Pancreas (tissue), 10 donors: ENCODE measurements around the gene LMOD2. TPM values are rescaled to one million over a fixed set of nuclear protein-coding genes. Genes with fewer than 3 reads are reported as not detected.
A peak's percentile ranks its signal among the peaks of the same experiment; 100 is the strongest.

ENCODE experiments used
- ATAC-seq, 4 donors: fragments of 200-7000 bp; cut with Tn5 transposase; one replicate each; pipeline versions ENCODE4 v1.8.0 to v1.9.1; 2020; ENCODE audit warnings: mild to moderate bottlenecking in 4 of 4, moderate library complexity in 4 of 4
- DNase-seq, 6 donors: peaks; one replicate each; pipeline ENCODE4 v3.0.0-alpha.2; 2020
- FAIRE-seq: peaks from 2 replicates; lab custom pipeline; 2012; peaks lifted over from hg19 to GRCh38; lab: Jason Lieb, UNC
- H3K27ac ChIP-seq, 4 donors: fragments of 200-600 bp; sonication (generic); 1 replicate in 3 of 4; 2 replicates in 1 of 4; pipeline versions ENCODE4 v1.5.0 to v1.8.0; 2020
- H3K27me3 ChIP-seq, 4 donors: fragments of 200-600 bp; one replicate each; pipeline ENCODE4 v1.8.0; 2021
- H3K36me3 ChIP-seq, 3 donors: fragments of 200-600 bp; sonication (generic) in 1 of 3; one replicate each; pipeline versions ENCODE4 v1.5.0 to v1.8.0; 2020 to 2021
- H3K4me1 ChIP-seq, 3 donors: fragments of 200-600 bp; one replicate each; pipeline ENCODE4 v1.8.0; 2021
- H3K4me3 ChIP-seq, 4 donors: fragments of 200-600 bp; sonication (generic) in 2 of 4; one replicate each; pipeline versions ENCODE4 v1.5.0 to v1.8.0; 2020 to 2021
- H3K9me3 ChIP-seq, 4 donors: fragments of 200-600 bp; one replicate each; pipeline ENCODE4 v1.8.0; 2021
- CTCF ChIP-seq, 4 donors: fragments of 200-600 bp; sonication (generic) in 3 of 4; IDR thresholded peaks; one replicate each; pipeline versions ENCODE4 v1.5.0 to v1.8.0; 2021; ENCODE audit warnings: antibody characterized with exemption in 4 of 4
- WGBS, 2 donors: extraction: QIAGEN DNeasy Blood & Tissue Kit; methylation state at CpG; one replicate each; pipeline ENCODE4 v1.1.7; 2013; 5-methylcytosine and 5-hydroxymethylcytosine counted together
- intact Hi-C, 3 donors: fragments of 100-400 bp; cut with DNase I; formaldehyde crosslinking; loops; one replicate each; pipeline versions ENCODE4 v1.11.1 to v1.14.2; 2022
- polyA plus RNA-seq, 2 donors: library from polyadenylated mRNA; stranded (reverse); fragments of 200-250 nt; gene quantifications; one replicate each; pipeline ENCODE4 v1.2.3, GENCODE V29; 2013
- total RNA-seq, 6 donors: library from RNA; stranded (reverse); fragmentation: NEBNext Ultra II Directional in 4 of 6; extraction: Animal tissue kit (Norgen Biotek cat#: 25700) in 4 of 6; gene quantifications; one replicate each; pipeline versions ENCODE4 v1.2.1 to v1.2.4, GENCODE V29; 2021 to 2023
- donor health status: healthy with polysubstance abuse.
- donor health status: DM: no; HTN: no; CAD: no; lungs with moderate emphysema.
- donor health status: DM: no; HTN: no; CAD: no.
- donor health status: control.
- donor health status: control.
- donor health status: Bipolar disorder and iron deficiency.
- donor health status: DM: yes; HTN: yes; CAD: no.
- donor health status: DM: no; HTN: no; CAD: no.
- donor health status: DM: no; HTN: no; CAD: no.
- donor health status: DM: yes; HTN: yes; CAD: no.

LMOD2 gene
- total and polyA plus RNA-seq, 8 donors: 0.55 TPM; not detected in 7

DNA sequence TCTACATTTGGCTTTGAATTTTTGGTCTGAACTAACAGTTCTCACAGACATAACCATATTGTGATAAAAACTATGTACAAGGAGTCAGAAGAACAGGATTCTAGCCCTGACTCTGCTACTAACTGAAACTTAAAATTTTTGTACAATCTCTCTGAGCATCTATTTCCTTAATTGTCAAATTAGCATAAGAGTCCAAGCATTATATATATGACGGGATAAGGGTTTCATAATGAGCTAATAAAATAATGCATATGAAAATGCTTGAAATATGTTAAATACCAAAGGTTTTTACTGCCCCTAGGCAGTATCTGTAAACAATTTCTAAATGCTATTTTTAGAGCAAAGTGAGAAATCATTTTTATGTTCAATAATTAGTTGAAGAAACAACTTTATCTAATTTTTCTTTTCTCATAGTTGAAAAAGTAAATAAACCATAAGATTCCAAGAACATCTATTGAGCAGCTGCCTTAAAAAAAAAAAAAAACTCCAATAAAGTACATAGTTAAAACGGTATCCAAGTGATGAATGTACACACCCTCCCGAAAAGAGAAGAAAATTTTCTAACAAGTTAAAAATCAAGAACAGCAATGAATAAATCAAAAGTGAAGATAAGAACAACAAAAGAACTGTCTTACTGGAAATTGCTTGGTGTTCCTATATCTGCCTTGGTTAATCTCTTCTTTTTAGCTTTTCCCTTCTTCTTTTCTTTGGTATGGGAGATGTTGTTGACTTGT lies 40.4 kb downstream of the LMOD2 start:
- peaks cover 0 to 36% (median 3%) of the 10 kb centered on the region in 3 donors for H3K36me3 ChIP-seq
- no peak overlapping the region for H3K4me3 ChIP-seq
- intact Hi-C loops: loop anchor here in 1 of 3 donors (10.0 kb wide), 1 partner anchor 49 kb away; the partner anchor contains the start of gene WASL
- 79% methylated on average over 3 of the region's 3 CpGs for WGBS, 2 donors
- H3K27ac ChIP-seq: no peak overlapping the region
- TF ChIP-seq CTCF (IDR thresholded peaks at IDR 0.05): no peak
- no peaks in the 10 kb centered on the region for H3K9me3 ChIP-seq
- peak; percentile 26 for FAIRE-seq
- no peak for DNase-seq
- peaks cover 0 to 6% (median 0%) of the 10 kb centered on the region in 3 donors for H3K4me1 ChIP-seq
- H3K27me3 ChIP-seq: no peaks in the 10 kb centered on the region
- no peak for ATAC-seq

DNA sequence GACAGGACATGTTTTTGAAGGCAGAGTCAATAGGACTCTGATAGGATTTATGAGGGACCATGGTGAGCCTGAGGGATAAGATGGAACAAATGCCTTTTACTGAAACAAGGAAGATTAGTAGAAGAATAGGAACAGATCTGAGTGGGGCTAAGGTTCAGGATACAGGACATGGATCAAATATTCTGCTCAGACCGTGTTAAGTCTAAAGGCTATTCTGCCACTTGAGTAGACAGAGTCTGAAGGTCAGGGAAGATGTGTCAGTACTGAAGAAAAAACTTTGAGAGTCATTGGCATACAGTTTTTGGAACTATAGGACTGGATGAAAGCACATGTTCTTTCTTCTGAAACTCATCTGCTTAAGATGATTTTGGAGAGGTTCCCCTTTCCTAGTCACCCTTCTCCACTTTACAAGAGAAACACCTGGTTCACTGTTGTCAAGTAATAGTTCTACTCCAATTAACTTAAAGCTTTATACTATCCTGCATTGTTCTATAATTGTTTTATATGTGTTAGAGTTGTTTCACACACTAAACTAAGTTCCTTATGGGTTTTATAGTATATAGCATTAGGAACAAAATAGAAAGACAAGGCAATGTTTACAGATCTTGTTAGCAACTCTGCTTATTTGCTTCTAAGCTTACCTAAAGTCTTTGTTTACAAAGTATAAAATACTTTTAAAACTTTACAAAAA lies 49.7 kb downstream of the LMOD2 start:
- intact Hi-C loops: no loop called here
- FAIRE-seq (no peak), DNase-seq (no peak), ATAC-seq (no peak)
- TF ChIP-seq CTCF (IDR thresholded peaks at IDR 0.05): no peak
- H3K27me3 ChIP-seq: no peaks in the 10 kb centered on the region
- WGBS, 2 donors: 70 to 71% methylated on average over 1 of the region's 1 CpG
- peaks cover 0 to 15% (median 4%) of the 10 kb centered on the region in 3 donors for H3K36me3 ChIP-seq
- no peaks in the 10 kb centered on the region for H3K9me3 ChIP-seq
- no peak overlapping the region for H3K4me3 ChIP-seq
- H3K27ac ChIP-seq: no peak overlapping the region
- H3K4me1 ChIP-seq: peaks cover 0 to 15% (median 5%) of the 10 kb centered on the region in 3 donors

GRCh38 chr7:123709525-123709924 lies 53.9 kb downstream of the LMOD2 start:
- H3K4me3 ChIP-seq: no peak overlapping the region
- no peak for TF ChIP-seq CTCF (IDR thresholded peaks at IDR 0.05)
- WGBS, 2 donors: 52 to 64% methylated on average over 2 of the region's 2 CpGs
- no peaks in the 10 kb centered on the region for H3K27me3 ChIP-seq
- DNase-seq (no peak), FAIRE-seq (no peak), ATAC-seq (peak in 1 of 4 donors; percentile 14)
- H3K27ac ChIP-seq: no peak overlapping the region
- intact Hi-C loops: no loop called here
- peaks cover 0 to 4% (median 4%) of the 10 kb centered on the region in 3 donors for H3K36me3 ChIP-seq
- no peaks in the 10 kb centered on the region for H3K9me3 ChIP-seq
- H3K4me1 ChIP-seq: peaks cover 0 to 27% (median 9%) of the 10 kb centered on the region in 3 donors

- WGBS, 2 donors: 29 to 34% methylated on average over 2 of the region's 2 CpGs
- peaks cover 0 to 4% (median 0%) of the 10 kb centered on the region in 3 donors for H3K36me3 ChIP-seq
- H3K9me3 ChIP-seq: no peaks in the 10 kb centered on the region
- no peak overlapping the region for H3K4me3 ChIP-seq
- ATAC-seq (no peak), FAIRE-seq (no peak), DNase-seq (no peak)
- H3K4me1 ChIP-seq: peaks cover 0 to 31% (median 9%) of the 10 kb centered on the region in 3 donors
- TF ChIP-seq CTCF (IDR thresholded peaks at IDR 0.05): no peak
- no peaks in the 10 kb centered on the region for H3K27me3 ChIP-seq
- intact Hi-C loops: no loop called here
- H3K27ac ChIP-seq: no peak overlapping the region
These were observed 55.0 kb downstream of the LMOD2 start for GRCh38 chr7:123710683-123711082.
